GM10266 (cell line): Measurements from ENCODE around the gene NTM.

ENCODE experiments used
- DNase-seq: peaks from one replicate; pipeline ENCODE4 v3.0.0; 2012; ENCODE audit errors: extremely low spot score
- CTCF ChIP-seq: IDR thresholded peaks from 2 replicates; pipeline ENCODE4 v1.5.1; 2012; ENCODE audit warnings: mild to moderate bottlenecking, low read depth; ENCODE audit not compliant: control insufficient read depth, insufficient read depth; ENCODE audit errors: missing control alignments

Gene NTM

DNA sequence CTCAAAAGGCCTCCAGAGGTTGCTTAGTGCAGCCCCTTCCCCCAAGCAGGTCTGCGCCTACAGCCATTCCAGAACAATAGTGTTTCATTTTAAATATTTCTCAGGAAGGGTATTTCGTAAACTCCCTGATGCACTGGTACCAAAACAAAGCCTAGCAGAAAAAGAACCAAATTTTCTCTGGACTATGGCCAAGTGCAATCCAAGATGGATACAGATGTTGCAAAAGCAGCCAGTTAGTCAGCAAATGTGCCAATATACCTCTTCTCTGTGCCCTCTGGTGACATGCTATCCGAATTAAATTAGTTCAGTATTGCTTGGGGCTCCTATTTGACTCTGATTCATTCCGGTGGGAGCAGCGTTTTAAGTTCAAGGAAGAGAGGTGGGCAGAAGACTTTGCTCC lies 247.8 kb downstream of the NTM start:
- DNase-seq, result no peak
- TF ChIP-seq CTCF, result no peak

DNA sequence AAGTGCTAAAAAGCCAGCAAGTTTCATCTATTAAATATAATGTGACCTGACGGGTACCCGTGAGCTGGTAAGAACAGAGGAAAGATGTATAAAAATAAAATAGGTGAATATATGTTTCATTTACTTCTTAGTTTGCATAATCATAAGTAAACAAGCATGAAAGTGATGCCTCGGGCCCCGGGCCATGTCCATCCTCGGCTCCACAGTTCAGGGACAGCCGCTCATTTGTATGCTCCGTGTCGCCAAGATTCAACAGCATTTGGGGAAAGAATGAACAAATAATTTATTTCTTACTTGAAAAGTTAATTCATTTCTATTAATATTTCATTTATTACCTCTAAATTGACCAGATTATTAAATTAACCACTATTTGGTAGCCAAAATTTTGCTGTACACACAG lies 251.8 kb downstream of the NTM start:
- DNase-seq, result no peak
- no peak for TF ChIP-seq CTCF

- DNase-seq, result no peak
- no peak for TF ChIP-seq CTCF
These were observed 254.1 kb downstream of the NTM start for GRCh38 chr11:131624531-131624930.

DNA sequence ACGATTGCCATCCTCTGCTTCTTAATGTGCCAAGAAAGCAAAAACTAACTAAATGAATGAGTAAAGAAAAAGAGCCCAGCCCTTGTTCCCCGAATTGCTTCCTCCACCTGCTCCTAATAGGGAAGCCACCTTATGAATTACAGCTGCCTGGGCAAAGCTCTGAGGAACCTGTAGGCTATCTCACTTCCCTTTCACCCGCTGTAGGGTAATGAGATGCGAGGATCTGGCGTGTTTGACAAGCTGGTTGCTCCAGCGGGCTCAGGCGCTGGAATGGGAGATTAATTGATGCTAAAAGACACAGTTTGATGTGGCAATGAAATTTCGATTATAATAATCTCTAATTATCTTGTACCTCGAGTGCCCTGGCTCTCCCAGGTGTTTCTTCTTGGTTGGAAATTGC lies 256.4 kb downstream of the NTM start:
- no peak for DNase-seq
- no peak for TF ChIP-seq CTCF

DNA sequence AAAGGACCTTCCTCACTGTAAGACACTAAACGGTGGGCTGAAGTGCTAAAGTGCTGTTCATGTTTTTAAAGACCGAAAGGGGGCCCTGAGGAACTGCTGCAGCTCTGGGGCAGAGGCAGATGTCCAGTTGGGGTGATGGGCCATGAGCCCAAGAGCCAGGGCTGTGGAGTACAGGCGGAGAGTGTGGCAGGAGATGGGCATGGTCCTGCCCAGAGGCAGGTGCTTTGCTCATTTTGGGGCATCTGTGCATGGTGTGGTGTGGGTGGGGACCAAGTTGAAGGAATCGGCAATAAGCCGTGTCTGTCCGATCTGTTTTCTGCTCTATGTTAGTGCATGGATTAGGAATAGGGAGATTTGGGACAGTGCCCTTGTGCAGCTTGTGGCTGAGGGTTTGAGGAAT lies 258.3 kb downstream of the NTM start:
- no peak for DNase-seq
- TF ChIP-seq CTCF, result no peak

- no peak for DNase-seq
- TF ChIP-seq CTCF, result no peak
These were observed 259.6 kb downstream of the NTM start for GRCh38 chr11:131629925-131630540.

DNA sequence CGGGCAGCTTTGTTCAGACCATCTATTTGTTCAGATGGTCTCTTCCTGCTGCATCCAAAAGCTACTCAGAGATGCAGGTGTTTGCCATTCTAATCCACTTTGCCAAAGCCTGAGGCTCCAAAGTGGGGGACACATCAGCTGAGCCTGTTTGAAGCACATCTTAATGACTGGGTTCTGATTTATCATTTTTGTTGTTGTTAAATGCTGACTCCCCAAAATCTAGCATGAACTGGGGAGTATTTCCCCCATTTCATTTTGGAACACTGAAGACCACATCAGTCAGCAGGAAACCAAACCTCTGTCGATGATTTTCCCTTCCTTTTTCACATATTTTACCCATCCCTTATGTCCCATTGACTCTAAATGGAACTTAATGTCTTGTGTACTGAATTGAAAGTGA lies 262.6 kb downstream of the NTM start:
- TF ChIP-seq CTCF, result no peak
- no peak for DNase-seq
